LNCaP clone FGC (cell line): ENCODE data around the gene SYT2.
"Not testable (repeated sequence)": the region's sequence is repeated elsewhere in the genome, so short reads cannot be mapped to it uniquely, and the experiment has no call there.

Experiments used
- DNase-seq: peaks from one replicate; pipeline ENCODE4 v3.0.0-alpha.2; 2011; ENCODE audit warnings: low read depth
- H3K4me3 ChIP-seq: 2 replicates; pipeline ENCODE4 v1.5.1; 2011; ENCODE audit warnings: mild to moderate bottlenecking, low read depth, low read length, control low read depth
- CTCF ChIP-seq: IDR thresholded peaks from 2 replicates; pipeline ENCODE4 v1.5.1; 2012; ENCODE audit warnings: mild to moderate bottlenecking; ENCODE audit not compliant: control insufficient read depth, insufficient read depth; ENCODE audit errors: extremely low read depth

The SYT2 gene

DNA sequence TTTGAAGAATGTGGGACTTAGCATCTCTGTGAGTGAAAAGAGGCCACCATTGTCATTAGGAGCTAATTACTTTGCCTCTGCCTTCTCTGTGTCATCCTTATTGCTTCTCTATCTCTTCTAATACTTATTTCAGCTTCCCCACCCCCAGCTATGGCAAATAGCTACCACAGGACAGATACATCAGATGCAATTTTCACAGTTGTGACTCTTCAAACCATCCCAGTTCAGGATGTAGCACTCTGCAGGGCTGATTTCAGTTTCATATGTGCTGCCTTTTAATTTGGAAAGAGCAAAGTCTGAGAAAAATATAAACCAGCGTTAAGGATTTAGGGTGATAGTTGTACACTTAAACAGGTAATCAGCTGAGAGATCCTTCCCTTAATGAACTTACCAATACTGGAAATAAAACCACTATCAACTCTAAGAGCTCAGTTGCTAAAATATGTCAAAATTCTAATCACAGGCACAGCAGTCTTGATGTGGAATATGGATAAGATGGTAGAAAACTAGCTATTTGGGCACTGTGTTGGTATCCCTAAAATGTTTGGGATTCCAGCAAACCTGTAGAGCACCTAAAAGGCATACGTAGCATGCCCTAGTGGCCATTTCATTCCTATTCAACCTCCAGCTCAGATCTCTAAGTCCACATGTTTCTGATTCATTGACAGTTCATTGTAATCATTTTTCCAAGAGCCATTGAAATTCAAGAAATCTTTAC, 148.4 kb downstream of the SYT2 start:
- 0 out of 2 replicates have a peak, but pooled peaks have one; percentile 15 for TF ChIP-seq CTCF

GRCh38 chr1:202561240-202561639, 149.0 kb downstream of the SYT2 start:
- DNase-seq: no peak
- no peak for TF ChIP-seq CTCF
- no peak overlapping the region for H3K4me3 ChIP-seq

More for the DNA sequence above, 148.4 kb downstream of the SYT2 start:
- DNase-seq: no peak
- no peak overlapping the region for H3K4me3 ChIP-seq

DNA sequence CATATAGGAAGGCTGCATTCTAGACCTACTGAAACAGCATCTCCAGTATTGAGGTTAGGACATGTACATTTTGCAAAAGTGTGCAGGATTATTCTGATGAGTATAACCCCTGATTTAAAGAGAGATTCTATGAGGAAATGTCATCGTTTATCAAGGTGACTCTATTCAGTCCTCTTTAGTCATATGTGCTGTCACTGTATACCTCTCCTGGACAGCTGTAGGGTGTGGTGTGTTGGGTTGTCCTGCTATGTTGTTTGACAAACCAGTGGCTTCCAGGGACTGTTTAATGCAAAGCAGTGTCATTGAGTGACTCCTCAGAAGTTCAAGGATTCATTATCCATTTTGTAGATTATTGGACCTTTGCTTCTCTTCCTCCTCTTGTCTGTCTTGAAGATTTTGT, 152.6 kb downstream of the SYT2 start:
- DNase-seq, H3K4me3 ChIP-seq: not testable (repeated sequence)

DNA sequence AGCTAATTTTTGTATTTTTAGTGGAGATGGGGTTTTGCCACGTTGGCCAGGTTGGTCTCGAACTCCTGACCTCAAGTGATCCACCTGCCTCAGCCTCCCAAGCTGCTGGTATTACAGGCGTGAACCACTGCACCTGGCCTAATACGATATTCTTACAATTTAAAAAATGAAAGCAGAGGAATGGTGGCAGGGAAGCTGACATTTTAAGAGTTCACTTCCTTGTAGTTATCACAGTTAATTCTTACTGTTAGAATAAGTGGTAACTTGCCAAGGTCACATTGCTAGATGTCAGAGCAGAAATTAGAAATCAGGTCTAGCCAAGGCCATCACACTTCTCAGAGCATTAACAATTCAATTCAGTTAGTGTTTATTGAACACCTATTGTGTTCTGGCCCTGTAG, 154.2 kb downstream of the SYT2 start:
- not testable (repeated sequence) for H3K4me3 ChIP-seq, DNase-seq

- peak overlapping the region; percentile 35 for H3K4me3 ChIP-seq
- peak; percentile 47 for DNase-seq
These were observed 155.6 kb downstream of the SYT2 start for GRCh38 chr1:202554619-202555018.

- H3K4me3 ChIP-seq: peak overlapping the region; percentile 35; the same call in 1 of the 2 replicates
- no peak for TF ChIP-seq CTCF
- peak; percentile 92 for DNase-seq
These were observed 156.7 kb downstream of the SYT2 start for GRCh38 chr1:202553560-202554038.

GRCh38 chr1:202553078-202553477, 157.2 kb downstream of the SYT2 start:
- H3K4me3 ChIP-seq, DNase-seq: not testable (repeated sequence)

- DNase-seq, H3K4me3 ChIP-seq: not testable (repeated sequence)
These were observed 157.6 kb downstream of the SYT2 start for GRCh38 chr1:202552615-202553014.

- no peak overlapping the region for H3K4me3 ChIP-seq
- TF ChIP-seq CTCF: no peak
- no peak for DNase-seq
These were observed 158.6 kb downstream of the SYT2 start for GRCh38 chr1:202551683-202552082.

GRCh38 chr1:202550088-202550487, 160.2 kb downstream of the SYT2 start:
- DNase-seq, H3K4me3 ChIP-seq: not testable (repeated sequence)
